Globus pallidus (tissue), 1 donor: ENCODE measurements around the gene TRPV4.

Source experiments
- DNase-seq: peaks from one replicate; pipeline ENCODE4 v3.0.0-alpha.2; 2015; ENCODE audit warnings: low spot score

The TRPV4 gene

GRCh38 chr12:109804820-109805761 is 28.1 kb downstream of the TRPV4 start:
- DNase-seq: peak; percentile 60

- DNase-seq: no peak
Observed at GRCh38 chr12:109803678-109804077, 29.5 kb downstream of the TRPV4 start.

GRCh38 chr12:109802828-109803227 is 30.4 kb downstream of the TRPV4 start:
- DNase-seq: no peak

DNA sequence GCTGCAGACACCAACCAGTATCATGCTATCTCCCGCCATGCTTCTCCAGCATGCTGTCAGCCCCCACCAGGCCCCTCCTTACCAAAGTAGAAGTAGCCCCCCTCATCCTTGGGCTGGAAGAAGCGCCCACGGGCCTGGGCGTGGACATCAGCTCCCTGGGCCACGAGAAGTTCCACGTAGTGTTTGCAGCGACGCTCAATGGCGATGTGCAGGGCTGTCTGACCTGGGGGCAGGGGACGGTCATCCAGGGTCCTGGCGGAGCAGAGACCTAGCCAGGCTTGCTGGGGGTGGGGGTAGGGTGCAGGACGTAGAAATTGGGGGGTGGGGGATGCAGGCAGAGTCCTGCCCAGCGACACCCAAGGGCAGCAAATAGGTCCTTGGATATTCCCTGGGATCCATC is 32.7 kb downstream of the TRPV4 start:
- DNase-seq: no peak

DNA sequence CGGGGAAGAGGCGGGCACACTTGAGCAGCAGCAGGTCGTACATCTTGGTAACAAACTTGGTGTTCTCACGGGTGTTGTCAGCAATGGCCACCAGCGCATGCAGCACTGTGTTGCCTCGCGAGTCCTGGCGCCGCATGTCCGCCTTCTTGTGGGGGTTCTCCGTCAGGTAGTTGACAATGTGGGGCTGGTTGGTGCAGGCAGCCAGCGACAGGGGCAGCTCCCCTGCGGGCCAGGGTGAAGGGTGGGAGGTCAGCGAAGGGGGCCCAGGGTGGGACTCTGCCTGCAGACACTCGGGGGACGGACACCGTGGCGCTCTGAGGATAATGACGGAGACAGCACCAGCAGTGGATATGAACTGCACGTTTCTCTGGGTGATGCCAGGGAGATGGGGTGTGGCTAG is 34.5 kb downstream of the TRPV4 start:
- DNase-seq: no peak

- no peak for DNase-seq
Observed at GRCh38 chr12:109797905-109798669, 35.1 kb downstream of the TRPV4 start.

DNA sequence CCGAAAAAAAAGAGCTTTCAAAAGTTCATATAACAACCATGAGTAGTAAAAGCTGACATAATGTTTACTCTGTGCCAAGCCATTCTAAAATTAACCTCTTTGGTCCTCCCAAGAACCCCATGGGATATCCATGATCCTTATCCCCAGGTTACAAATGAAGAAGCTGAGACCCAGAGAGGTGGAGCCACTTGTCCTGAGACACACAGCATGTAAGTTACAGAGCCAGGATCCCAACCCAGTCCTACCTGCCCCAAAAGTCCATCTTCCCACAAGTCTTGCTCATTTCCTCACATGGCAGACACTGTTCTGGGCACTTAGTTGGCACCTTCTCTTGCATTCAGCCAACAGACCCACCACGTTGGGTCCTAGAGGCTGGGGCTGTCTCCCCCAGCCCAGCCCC is 37.1 kb downstream of the TRPV4 start:
- DNase-seq: no peak

DNA sequence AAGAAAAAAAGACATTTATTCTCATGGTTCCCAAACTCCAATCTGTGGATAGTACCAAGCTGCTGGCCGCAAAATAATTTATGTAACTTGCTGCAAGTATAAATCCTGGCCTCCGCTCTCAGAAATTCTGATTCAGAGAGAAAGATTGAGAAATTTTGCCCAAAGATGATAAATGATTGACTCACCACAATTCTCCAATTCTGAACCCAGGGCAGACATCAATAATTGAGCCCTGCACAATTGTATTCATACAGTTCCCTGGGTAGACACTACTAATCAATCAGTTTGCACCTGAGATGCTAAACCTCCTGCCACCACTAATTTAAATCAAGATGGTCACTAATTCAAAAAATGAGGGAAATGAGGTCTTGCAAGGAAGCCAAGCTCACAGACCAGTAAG is 38.2 kb downstream of the TRPV4 start:
- DNase-seq: no peak

- no peak for DNase-seq
Observed at GRCh38 chr12:109793826-109794501, 39.2 kb downstream of the TRPV4 start.

- no peak for DNase-seq
Observed at GRCh38 chr12:109793411-109793810, 39.8 kb downstream of the TRPV4 start.

- DNase-seq: no peak
Observed at GRCh38 chr12:109792992-109793391, 40.2 kb downstream of the TRPV4 start.

DNA sequence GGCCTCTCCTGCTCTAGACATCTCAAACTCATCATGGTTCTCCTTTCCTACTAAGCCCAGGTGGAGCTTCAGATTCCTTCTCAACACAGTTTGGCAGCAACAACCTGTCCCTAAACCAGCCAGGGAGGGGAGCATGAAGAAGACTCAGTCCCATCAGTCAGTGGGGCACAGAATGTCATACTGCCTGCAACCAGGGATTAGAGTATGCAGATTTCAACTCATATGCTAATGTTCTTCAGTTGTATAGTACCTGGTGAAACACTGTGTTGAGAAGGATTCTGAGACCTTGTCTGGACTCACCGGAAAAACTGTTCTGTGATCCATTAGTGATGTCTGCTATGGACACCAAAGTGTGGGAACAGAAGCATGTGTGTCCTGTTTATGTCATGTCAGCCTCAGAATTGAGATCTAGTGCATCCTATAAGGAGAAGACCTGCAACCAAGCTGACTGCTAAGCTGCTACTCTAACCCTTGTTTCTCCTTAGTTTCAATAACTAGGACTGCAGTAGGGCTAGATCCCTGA is 43.6 kb downstream of the TRPV4 start:
- DNase-seq: no peak

- no peak for DNase-seq
Observed at GRCh38 chr12:109786799-109787198, 46.4 kb downstream of the TRPV4 start.

DNA sequence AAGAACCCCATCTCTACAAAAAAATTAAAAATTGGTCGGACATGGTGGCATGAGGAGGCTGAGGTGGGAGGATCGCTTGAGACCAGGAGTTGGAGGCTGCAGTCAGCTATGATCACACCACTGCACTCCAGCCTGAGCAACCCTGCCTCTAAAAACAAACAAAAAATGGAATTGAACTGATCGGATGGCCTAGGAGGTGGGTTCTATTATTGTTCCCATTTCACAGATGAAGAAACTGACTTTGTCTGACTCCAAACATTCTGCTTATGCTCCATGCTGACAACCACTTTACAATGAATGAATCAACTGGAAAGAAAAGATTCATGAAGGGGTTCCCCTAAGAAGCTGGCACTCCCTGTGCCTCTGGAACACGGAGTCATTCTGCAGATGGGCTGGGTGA is 47.3 kb downstream of the TRPV4 start:
- DNase-seq: no peak

- no peak for DNase-seq
Observed at GRCh38 chr12:109783965-109784244, 49.3 kb downstream of the TRPV4 start.

DNA sequence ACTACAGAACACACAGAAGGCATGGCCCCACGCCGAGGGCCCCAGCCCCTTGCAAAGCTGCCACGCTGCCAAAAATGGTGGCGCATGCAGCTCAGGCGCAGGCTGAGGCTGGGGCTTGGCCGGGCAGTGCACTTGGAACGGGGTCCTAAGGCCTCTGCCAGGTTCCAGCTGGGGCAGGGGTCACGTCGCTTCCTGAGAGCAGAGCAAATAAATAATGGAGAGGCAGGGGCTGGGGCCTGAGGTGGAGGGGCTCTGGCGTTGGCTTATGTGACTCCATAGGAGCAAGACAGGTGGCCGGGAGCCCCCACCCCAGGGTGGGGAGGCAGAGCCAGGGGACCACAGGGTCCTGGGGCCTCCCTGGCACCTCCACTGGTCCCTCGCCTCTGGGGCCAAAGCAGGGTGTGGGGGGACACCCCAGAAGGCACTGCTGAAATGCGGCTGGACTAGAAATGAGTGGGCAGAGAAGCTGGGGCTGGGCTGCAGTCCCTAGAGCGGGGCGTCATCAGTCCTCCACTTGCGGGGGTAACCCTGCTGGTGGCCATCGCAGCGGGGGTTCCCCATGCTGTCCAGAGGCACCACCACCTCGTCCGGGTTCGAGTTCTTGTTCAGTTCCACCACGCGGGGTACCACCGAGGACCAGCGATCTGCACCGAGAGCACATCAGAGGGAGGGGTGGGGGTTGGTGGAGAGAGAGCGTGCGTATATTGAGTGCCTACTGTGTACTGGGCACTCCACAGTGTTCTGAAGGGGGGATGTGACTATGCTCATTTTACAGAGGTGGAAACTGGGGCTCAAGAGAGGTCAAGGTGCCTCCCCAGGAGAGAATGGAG is 49.8 kb downstream of the TRPV4 start:
- no peak for DNase-seq

DNA sequence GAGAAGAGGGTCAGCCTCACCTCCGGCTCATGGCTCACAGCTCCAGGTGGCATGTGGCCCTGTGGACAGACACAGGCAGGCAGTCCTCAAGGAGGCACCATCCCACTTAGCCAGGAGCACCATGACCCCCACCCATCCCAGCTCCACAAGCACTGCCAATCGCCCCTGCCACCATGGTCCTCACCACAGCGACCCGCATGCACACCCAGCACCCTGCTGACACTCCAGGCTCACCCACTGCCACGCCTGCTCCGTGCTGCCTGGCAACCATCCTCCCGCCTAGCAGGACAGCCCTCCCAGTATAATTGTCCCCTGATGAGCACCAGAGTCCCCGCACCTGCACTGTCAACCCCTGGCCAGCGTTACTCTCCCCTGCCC is 50.9 kb downstream of the TRPV4 start:
- DNase-seq: no peak

GRCh38 chr12:109781668-109782325 is 51.4 kb downstream of the TRPV4 start:
- no peak for DNase-seq

GRCh38 chr12:109779382-109779781 is 53.8 kb downstream of the TRPV4 start:
- no peak for DNase-seq

- no peak for DNase-seq
Observed at GRCh38 chr12:109778684-109779083, 54.5 kb downstream of the TRPV4 start.

GRCh38 chr12:109777544-109777943 is 55.7 kb downstream of the TRPV4 start:
- DNase-seq: no peak
